Measurements from ENCODE around the gene STX1A. TPM values are rescaled to one million over a fixed set of nuclear protein-coding genes. Genes with fewer than 3 reads are reported as not detected.

STX1A gene
- 10 to 100 TPM; 22.2 to 24.1 TPM for total RNA-seq

DNA sequence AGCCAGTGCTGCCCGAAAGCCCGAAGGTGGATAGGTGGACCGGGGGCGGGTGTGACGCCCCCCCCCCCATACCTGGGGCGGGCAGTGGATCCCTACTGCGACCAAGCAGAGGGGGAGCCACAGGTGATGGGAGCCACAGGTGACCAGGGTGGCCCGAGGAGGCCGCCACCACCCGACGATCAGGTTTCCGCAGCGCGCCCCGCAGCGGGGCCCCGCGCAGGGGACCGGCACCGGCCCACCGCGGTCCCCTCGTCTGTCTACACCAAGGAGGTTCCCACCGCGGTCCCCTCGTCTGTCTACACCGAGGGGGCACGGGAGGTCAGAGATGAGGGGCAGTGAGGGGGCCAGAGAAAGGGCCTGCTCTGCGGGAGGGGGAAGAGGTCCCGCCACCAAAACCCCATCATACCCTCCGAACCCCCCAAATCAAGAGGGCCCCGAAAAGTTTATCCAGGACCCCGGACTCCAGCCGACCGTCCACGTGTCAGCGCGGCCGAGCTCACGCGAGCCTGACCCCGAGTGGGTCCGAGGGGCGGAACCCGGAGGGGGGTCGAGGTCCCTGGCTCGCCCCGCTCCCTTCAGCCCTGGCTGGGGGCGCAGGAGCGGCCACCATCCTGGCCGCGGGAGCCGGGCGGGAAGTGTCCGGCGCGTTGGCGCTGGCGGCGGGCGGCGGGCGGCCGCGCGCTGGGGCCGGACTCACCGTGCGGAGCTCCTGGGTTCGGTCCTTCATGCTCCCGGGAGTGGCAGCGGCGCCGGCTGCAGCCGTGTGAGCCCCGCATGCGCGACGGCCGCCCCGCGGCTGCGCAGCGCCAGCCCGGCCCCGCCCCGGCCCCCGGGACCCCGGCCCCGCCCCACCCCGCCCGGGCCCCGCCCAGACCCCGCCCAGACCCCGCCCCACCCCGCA lies at the start of gene STX1A:
TSS of gene STX1A (minus strand) at position 765 of the 901 bp plus-strand sequence. CDS start at position 727, 38 bp downstream.
- CTCF ChIA-PET: interaction anchor here (2.1 kb wide), 1 partner anchor 112 kb away, joined by 8 read pairs; no protein-coding TSS in a partner anchor

DNA sequence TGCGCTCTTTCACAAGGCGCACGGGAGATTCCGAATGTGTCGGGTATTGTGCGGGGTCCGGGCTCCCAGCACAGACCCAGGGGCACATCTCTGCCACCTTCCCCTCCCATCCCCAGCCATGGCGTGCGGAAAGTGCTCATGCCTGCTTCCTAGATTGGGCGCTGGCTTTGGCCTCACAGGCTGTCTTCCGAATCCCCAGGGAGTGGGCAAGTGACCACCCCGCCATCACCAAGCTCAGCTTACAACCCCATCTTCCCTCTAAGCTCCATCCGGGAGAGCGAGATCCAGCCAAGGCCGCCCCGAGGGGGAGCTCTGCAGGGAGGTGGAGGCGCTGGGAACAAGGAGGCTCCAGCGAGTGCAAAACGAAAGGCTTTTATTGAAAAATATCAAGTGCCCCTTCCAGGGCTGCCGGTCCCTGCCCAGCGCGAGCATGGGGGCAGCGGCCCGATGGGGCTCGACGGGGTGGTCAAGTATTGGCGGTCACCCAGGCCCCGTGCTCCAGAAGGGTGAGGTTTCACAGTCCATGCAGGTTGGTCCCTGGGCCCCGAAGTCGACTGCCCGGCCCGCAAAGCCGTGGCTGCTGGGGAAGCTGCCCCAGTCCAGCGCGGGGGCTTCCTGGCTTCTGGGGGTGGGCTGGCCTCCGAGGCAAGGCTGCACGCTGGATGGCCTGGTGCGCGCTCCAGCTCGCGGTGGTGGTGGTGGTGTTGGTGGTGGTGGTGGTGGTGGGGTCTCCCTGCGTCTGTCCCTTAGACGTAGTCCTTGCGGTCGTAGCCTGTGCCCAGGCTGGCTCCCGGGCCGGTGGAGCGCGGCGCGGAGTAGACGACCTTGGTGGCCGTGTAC lies 49.4 kb upstream of the STX1A start:
- POLR2A ChIA-PET: interaction anchor here (0.6 kb wide), 1 partner anchor 182 kb away, joined by 5 read pairs; no protein-coding TSS in a partner anchor
- CTCF ChIA-PET: no interaction called here

More for the DNA sequence above, at the start of gene STX1A:
- POLR2A ChIA-PET: no interaction called here

DNA sequence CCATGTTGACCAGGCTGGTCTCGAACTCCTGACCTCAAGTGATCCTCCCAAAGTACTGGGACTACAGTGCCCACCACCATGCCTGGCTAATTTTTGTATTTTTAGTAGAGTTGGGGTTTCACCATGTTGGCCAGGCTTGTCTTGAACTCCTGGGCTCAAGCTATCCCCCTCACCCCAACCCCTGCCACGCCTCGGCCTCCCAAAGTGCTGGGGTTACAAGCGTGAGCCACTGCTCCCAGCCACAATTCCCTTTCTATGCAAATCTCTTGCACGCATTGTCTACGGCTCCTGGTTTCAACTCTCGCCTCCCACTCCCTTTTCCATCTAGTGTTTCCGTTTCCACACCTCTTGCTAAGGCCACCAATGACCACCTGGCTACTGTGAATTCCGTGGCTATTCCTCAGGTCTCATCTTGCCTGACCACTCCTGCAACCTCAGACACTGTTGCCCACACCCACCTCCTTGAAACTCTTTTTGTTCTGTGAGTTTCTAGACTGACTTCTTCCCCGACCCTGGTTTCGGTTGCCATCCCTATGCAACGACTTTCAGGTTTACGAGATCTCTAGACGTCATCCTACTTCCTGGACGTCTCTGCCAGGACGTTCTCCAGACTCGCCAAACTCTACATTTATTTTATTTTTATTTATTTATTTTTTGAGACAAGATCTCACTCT lies 47.2 kb upstream of the STX1A start:
- ChIA-PET CTCF (no interaction called here), POLR2A (no interaction called here)

DNA sequence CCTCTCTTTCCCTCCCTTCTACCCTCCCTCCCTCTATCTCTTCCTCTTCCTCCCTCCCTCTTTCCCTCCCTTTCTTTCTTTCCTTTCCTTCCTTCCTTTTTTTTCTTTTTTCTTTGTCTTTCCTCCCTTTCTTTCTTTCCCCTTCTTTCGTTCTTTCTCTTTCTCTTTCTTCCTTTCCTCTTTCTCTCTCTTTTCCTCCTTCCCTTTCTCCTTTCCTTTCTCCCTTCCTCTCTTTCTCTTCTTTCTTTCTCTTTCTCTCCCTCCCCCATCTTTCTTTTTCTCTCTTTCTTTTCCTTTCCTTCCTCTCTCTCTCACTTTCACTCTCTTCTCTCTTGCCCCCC lies 43.2 kb upstream of the STX1A start:
- POLR2A ChIA-PET: no interaction called here
- CTCF ChIA-PET: no interaction called here

DNA sequence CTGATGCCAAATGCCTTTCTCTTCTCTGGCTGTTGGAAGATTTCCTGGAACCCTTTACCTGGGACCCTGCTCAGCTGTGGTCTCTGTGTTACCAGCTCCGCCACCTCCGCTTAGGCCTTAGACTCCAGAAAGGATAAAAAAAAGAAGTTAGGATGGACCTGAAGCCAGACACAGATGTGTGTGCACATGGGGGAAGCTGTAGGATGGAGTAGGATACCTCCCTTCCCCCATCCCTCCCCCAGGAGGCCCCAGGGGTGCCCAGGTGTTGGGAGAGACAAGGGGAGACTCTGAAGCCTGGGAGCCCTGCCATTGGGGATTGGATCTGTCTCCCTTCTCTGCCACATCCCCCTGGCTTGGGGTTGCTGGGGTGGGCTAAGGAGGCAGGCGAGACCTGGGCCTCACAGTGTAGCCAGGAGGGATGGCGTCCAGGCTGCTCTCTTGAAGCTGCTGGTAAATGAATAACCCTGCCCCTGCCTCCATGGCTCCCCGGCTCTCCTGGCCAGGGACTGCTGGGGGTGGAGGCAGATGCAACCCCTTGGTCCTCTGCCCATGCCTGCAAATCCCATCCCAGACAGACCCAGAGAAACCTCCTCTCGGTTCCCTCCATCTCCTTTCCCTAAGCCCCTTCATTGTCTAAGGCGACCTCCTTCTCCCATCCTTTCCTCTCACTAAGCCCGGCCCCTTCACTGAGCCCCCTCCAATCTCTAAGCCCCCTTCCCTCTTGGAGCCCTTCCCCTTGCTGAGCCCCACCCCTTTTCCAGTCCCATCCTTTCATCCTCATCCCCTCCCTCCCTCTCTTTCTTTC lies 42.6 kb upstream of the STX1A start:
- CTCF ChIA-PET: interaction anchor here (0.6 kb wide), 1 partner anchor 48 kb away, joined by 3 read pairs; no protein-coding TSS in a partner anchor
- POLR2A ChIA-PET: no interaction called here

DNA sequence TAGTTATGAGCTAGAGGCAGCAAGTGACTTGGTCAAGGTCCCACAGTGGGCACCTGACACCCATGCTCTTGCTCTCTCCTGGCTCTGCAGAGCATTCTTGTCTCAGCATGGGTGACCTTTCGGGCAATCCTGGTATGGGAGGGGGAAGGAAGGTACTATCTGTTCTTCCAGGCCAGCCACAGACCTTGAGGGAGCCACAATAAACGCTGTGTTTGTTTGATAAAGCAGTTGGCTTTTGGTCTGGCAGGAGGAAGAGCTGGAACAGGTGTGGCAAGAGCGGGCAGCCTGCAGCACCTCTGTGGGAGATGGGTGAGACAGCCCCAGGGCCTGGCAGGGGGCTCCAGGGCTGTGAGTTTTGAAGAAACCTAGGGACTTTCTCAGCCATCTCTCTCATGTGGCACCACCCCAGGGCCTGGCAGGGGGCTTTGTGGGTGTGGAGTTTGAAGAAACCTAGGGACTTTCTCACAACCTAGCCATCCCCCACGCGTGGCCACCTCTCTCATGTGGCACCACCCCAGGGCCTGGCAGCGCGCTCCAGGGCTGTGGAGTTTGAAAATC lies 39.2 kb upstream of the STX1A start:
- ChIA-PET CTCF (no interaction called here), POLR2A (no interaction called here)

DNA sequence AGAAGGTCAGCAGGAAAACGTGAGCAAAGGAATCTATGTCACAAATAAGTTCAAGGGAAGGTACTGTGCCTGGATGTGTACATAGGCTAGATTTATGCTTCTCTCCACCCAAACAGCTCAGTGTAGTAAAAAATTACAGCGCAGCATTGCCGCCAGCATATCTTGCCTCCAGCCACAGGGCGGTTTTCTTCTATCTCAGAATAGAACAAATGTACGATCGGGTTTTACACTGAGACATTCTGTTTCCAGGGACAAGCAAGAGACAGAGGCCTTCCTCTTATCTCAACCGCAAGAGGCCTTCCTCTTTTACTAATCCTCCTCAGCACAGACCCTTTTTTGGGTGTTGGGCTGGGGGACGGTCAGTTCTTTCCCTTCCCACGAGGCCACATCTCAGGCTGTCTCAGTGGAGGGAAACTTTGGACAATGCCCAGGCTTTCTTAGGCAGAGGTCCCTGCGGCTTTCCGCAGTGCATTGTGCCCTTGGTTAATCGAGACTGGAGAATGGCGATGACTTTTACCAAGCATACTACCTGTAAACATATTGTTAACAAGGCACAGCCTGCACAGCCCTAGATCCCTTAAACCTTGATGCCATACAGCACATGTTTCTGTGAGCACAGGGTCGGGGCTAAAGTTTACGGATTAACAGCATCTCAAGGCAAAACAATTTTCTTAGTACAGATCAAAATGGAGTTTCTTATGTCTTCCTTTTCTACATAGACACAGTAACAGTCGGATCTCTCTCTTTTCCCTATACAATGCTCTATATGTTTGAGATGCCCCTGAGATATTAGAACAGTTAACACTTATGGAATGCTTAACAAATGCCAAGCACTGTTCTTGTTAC lies 30.7 kb upstream of the STX1A start:
- ChIA-PET CTCF (no interaction called here), POLR2A (no interaction called here)

DNA sequence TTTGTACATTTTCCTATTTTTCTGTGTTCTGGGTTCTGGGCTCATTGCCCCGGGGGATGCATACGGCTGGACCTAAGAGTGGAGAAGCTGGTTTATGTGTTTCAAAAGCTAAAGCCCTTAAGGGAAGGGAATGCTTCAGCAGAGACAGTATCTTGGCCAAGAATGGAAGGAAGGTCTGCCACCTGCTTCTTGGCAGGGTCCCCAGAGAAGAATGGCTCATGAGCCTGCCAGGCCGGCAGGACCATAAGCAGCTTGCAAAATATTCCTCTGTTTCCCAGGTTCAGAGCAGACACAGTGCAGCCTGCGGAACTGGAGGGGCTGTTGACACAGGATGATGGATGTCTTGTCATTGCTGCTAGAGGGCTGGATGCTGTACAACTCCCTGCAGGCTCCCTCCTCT lies 26.9 kb upstream of the STX1A start:
- POLR2A ChIA-PET: no interaction called here
- CTCF ChIA-PET: interaction anchor here (1.5 kb wide), 1 partner anchor 12 kb away, joined by 4 read pairs; no protein-coding TSS in a partner anchor

DNA sequence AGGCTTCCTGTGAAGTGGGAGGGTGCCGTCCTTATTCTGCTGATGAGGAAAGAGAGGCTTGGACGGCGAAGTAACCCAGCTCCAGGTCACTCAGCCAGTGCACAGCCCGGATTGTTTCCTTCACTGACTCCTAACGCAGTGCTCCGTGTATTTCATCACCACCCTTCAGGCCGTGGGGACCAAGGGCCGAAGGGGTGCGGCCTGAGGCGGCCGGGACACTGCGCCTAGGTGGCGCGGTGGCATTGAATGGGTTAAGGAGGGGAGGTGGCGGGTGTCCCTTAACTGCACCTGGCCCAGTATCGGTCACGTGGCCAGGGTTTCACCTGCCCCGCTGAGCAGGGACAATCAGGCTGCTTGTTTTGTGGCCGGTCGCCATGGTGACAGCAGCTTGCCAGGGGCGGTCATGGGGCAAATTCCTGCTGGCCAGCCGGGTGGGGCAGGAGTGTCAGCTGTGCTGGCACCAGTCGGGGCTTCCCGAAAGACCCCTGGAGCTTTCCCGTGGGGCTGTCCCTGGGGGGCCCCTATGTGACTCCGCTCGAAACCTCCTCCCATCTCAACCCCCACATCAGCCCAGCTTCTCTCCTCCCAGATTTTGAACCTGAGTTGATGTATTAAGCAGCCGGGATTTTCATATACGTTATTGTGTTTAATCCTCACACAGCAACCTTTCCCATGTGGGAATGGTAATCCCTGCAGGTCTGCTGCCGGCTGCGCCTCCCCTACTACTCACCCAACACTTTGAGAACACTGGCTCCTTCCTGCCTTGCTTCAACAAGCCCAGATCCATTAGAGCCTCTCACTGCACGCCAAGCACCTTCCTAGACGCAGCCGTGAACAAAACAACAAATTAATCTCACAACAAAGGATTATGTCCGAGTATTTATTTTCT lies 23.5 kb upstream of the STX1A start:
- ChIA-PET POLR2A (no interaction called here), CTCF (no interaction called here)

DNA sequence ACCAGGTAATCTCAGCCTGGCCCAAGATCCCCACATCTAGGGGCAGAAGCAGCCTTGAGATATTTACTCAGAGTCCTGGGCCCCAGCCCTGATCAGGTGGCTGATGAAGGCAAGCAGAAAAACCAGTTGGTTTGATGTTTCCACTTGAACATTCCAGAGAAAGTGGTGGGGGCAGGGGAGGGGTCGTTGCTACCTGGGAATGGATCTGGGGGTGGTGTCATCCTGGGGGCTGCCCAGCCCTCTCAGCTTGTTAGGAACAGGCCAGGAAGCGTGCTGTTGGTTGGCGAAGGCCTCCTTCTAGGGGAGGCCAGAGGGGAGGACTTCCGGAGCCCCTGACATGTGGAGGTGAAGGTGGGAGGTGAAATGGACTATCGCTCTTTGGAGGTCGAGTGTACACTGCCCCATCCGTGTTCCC lies 22.9 kb upstream of the STX1A start:
- ChIA-PET POLR2A (no interaction called here), CTCF (no interaction called here)

DNA sequence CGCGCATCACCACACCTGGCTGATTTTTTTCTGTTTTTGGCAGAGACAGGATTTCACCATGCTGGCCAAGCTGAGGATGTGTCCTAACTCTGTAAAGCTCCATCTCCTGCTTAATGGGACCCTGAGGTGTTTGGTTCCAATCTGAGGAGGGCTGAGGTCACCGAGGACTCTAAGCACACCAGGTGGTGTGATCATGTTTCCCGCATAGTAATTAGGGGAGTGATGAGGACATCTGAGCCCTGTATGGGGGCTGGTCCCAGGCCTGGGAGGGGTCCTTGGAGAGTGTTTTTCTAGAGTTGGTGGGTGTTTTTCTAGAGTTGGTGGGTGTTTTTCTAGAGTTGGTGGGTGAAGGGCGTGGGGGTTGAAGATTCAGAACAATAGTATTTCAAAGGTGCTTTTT lies 22.1 kb upstream of the STX1A start:
- ChIA-PET CTCF (no interaction called here), POLR2A (no interaction called here)

DNA sequence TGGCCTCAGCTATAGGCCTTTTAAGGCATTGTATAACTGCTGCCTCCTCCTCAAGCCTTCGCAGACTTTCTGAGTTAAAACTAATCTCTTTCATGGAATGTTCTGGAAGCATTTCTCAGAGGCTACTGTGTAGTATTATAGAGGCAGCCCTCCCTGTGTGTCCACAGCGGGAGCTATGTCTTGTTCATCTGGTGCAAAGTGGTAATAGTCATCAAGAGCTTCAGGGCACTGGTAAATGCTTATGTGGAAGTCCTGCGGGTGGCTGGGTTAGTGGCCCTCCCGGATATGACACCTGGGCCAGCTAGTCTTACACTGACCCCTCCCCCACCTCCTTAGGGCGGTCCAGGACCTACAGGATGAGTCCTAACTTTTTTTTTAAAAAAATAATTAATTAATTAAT lies 21.3 kb upstream of the STX1A start:
- ChIA-PET POLR2A (no interaction called here), CTCF (interaction anchor here (1.1 kb wide), 1 partner anchor 146 kb away, joined by 4 read pairs; no protein-coding TSS in a partner anchor)

DNA sequence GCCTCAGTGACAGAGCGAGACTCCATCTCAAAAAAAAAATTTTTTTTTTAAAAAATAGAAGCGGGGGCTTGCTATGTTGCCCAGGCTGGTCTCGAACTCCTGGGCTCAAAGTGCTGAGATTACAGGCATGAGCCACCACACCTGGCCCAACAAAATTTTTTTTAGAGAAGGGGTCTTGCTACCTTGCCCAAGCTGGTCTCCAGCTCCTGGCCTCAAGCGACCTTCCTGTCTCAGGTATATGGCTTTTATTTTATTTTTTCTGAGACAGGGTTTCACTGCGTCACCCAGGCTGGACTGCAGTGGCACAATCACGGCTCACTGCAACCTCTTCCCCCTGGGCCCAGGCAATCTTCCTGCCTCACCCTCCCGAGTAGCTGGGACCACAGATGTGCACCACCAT lies 20.7 kb upstream of the STX1A start:
- POLR2A ChIA-PET: interaction anchor here (0.7 kb wide), 1 partner anchor 114 kb away, joined by 7 read pairs; no protein-coding TSS in a partner anchor
- CTCF ChIA-PET: interaction anchor here (1.1 kb wide), 1 partner anchor 145 kb away, joined by 4 read pairs; no protein-coding TSS in a partner anchor

DNA sequence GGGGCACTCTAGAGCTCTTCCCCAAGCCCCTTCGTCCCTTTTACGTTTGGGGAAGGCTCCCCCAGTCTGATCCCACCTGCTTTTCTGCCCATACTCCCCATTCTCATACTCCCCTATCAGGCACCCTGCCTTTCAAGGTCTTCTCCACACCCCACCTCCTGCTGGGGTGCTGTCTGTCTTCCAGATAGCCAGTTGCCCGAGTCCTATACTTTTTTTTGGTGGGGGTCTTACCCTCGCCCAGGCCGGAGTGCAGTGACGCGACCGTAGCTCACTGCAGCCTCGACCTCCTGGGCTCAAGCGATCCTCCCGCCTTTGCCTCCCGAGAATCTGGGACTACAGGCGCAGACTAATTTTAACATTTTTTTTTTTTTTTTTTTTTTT lies 19.9 kb upstream of the STX1A start:
- CTCF ChIA-PET: interaction anchor here (0.7 to 3.5 kb wide), 5 partner anchors 13 to 355 kb away, joined by 3 to 19 read pairs (median 5); no protein-coding TSS in a partner anchor

DNA sequence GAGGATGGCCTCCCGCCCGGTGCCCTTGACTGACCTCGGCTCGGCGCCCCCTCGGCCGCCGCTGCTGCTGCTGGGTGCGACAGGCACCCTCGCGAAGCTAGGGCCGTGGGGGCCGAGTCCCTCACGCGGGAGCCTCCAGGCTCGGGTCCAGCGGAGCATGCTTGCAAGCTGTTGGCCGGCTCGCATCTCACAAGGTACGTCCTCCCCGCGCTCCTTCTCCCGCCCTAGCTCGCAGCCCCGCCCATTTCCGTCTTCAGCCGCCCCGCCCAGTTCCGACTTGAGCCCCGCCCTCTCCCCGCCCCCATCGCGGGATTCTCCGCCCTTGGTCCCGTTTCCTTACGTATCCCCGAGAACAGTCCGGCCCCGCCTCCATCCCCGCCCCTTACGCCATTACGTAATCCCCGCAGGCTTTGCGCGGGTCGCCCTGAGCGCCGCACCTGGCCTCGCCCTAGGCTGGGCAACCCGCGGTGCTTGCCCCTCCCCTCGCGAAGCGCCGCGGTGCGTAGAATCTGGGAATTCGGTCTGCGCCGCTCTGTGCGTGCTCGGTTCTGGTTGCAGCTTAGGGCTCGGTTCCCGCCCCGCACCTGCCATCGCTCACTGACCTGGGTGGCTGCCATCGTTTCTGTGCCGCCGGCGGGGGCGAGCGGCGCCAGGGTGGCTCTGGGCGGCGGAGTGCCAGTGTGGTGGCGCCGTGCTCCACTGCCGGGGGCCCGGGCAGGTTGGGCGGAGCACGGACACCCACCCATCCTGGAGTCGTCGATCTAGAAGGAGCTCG lies 19.3 kb upstream of the STX1A start, which contains the start of gene ABHD11:
TSS of gene ABHD11 (minus strand) at position 191 of the 775 bp plus-strand sequence. CDS start at position 159, 32 bp downstream.
- ChIA-PET CTCF (interaction anchor here (0.6 to 3.5 kb wide), 7 partner anchors 10 to 852 kb away, joined by 3 to 19 read pairs (median 5); no protein-coding TSS in a partner anchor), POLR2A (interaction anchor here (0.6 to 1.4 kb wide), 5 partner anchors 18 to 216 kb away, joined by 3 to 5 read pairs (median 3); partner anchors contain the start of gene BAZ1B)

More for the DNA sequence above, 19.9 kb upstream of the STX1A start:
- POLR2A ChIA-PET: interaction anchor here (0.7 to 1.4 kb wide), 3 partner anchors 115 to 117 kb away, joined by 3 to 7 read pairs (median 4); no protein-coding TSS in a partner anchor

Data from activated CD8-positive, alpha-beta memory T cell treated with anti-CD3 and anti-CD28 coated beads for 36 hours (primary cell).